GM12878 (cell line): ENCODE results near the gene MEIOB. TPM values are rescaled to one million over a fixed set of nuclear protein-coding genes. Genes with fewer than 3 reads are reported as not detected.

Experiments used
- ATAC-seq: fragments of 200-7000 bp; cut with Tn5 transposase; 3 replicates; pipeline ENCODE4 v1.9.1; 2020; ENCODE audit warnings: mild to moderate bottlenecking, moderate library complexity
- BruUV-seq: library from RNA; stranded (reverse); fragments of 400-500 nt; replicated peaks from 2 replicates; lab custom pipeline; 2021; lab: Mats Ljungman, UMichigan
- CTCF ChIA-PET: fragments of 300-600 bp; sonication (Branson Sonifier 250); formaldehyde crosslinking; extraction: SDS; loops from one replicate; lab custom pipeline; 2021; ENCODE audit warnings: inconsistent platforms; lab: Yijun Ruan, JAX
- POLR2A ChIA-PET: fragments of 350-600 bp; formaldehyde crosslinking; extraction: SDS; loops from one replicate; lab custom pipeline; 2021; ENCODE audit warnings: inconsistent platforms; lab: Charles Lee
- RAD21 ChIA-PET: fragments of 300-600 bp; sonication (Branson Sonifier 250); formaldehyde crosslinking; loops from one replicate; lab custom pipeline; 2023; ENCODE audit warnings: antibody characterized with exemption; ENCODE audit not compliant: unreplicated experiment; lab: Charles Lee
- SMC1A ChIA-PET: fragments of 300-600 bp; sonication (Branson Sonifier 250); formaldehyde crosslinking; loops from one replicate; lab custom pipeline; 2023; ENCODE audit not compliant: unreplicated experiment, uncharacterized antibody; lab: Charles Lee
- DNase-seq: peaks from one replicate; pipeline ENCODE4 v3.0.0-alpha.2; 2011; ENCODE audit warnings: low read depth, low spot score
- FAIRE-seq: peaks from 3 replicates; lab custom pipeline; 2011; peaks lifted over from hg19 to GRCh38; lab: Jason Lieb, UNC
- H2AFZ ChIP-seq: 2 replicates; pipeline ENCODE4 v1.6.0; 2011; ENCODE audit warnings: low read depth, low read length, control low read depth; ENCODE audit not compliant: control insufficient read depth
- H3K27ac ChIP-seq: 2 replicates; pipeline ENCODE4 v1.5.1; 2011; ENCODE audit warnings: control low read depth; ENCODE audit not compliant: control insufficient read depth, insufficient read depth
- H3K27me3 ChIP-seq, 2 experiments: replicated peaks in 1 of 2; 2 replicates each; pipeline versions ENCODE4 v1.6.0 to v1.6.1; 2011; ENCODE audit warnings: low read length in 1 of 2; ENCODE audit not compliant: control insufficient read depth in 2 of 2, insufficient read depth in 2 of 2
- H3K36me3 ChIP-seq, 2 experiments: 2 replicates each; pipeline ENCODE4 v1.5.1; 2011; ENCODE audit warnings: low read length in 1 of 2; ENCODE audit not compliant: control insufficient read depth in 2 of 2, insufficient read depth in 2 of 2
- H3K4me1 ChIP-seq: 2 replicates; pipeline ENCODE4 v1.6.1; 2011; ENCODE audit warnings: mild to moderate bottlenecking, low read length, moderate library complexity, mixed read lengths; ENCODE audit not compliant: control insufficient read depth, insufficient read depth
- H3K4me2 ChIP-seq: 2 replicates; pipeline ENCODE4 v1.6.0; 2011; ENCODE audit warnings: control low read depth; ENCODE audit not compliant: control insufficient read depth, insufficient read depth
- H3K4me3 ChIP-seq: fragments of 200-600 bp; sonication (generic); 2 replicates; pipeline ENCODE4 v1.5.1; 2016
- H3K79me2 ChIP-seq: 2 replicates; pipeline ENCODE4 v1.6.0; 2011; ENCODE audit warnings: low read length; ENCODE audit not compliant: control insufficient read depth, insufficient read depth
- H3K9ac ChIP-seq: 2 replicates; pipeline ENCODE4 v1.8.0; 2011; ENCODE audit warnings: low read length, control low read depth, mixed read lengths; ENCODE audit not compliant: control insufficient read depth, insufficient read depth
- H3K9me3 ChIP-seq: replicated peaks from 3 replicates; pipeline ENCODE4 v1.5.1; 2011; ENCODE audit warnings: mild to moderate bottlenecking, low read length; ENCODE audit not compliant: control insufficient read depth, insufficient read depth
- H4K20me1 ChIP-seq: 2 replicates; pipeline ENCODE4 v1.6.0; 2011; ENCODE audit not compliant: control insufficient read depth, insufficient read depth
- CEBPB ChIP-seq, 2 experiments: fragments of 150-350 bp in 1 of 2; IDR thresholded peaks; 2 replicates each; pipeline ENCODE4 v1.6.1; 2012 to 2014; ENCODE audit warnings: low read depth in 2 of 2, low read length in 2 of 2, borderline replicate concordance in 1 of 2, inconsistent platforms in 1 of 2
- CREM ChIP-seq: IDR thresholded peaks from 2 replicates; pipeline ENCODE4 v1.6.1; 2014; ENCODE audit warnings: antibody characterized with exemption, low read depth
- GABPA ChIP-seq: IDR thresholded peaks from 2 replicates; pipeline ENCODE4 v1.6.1; 2014; ENCODE audit warnings: antibody characterized with exemption, low read depth, mild to moderate bottlenecking, inconsistent platforms
- IRF4 ChIP-seq: IDR thresholded peaks from 2 replicates; pipeline ENCODE4 v1.6.1; 2011; ENCODE audit warnings: low read depth, low read length
- NBN ChIP-seq: fragments of 450-650 bp; IDR thresholded peaks from 2 replicates; pipeline ENCODE4 v1.6.1; 2016
- RAD21 ChIP-seq: IDR thresholded peaks from 2 replicates; pipeline ENCODE4 v1.6.1; 2011; ENCODE audit warnings: mild to moderate bottlenecking, low read depth, low read length, moderate library complexity; ENCODE audit not compliant: insufficient read depth
- WRNIP1 ChIP-seq: IDR thresholded peaks from 2 replicates; pipeline ENCODE4 v1.6.1; 2011; ENCODE audit warnings: low read depth, low read length, improper control_type of control experiment, borderline replicate concordance
- WGBS: methylation state at CpG from one replicate; pipeline ENCODE4 v1.1.6; 2016; ENCODE audit warnings: low lambda C conversion rate; ENCODE audit not compliant: insufficient replicate concordance, insufficient coverage; ENCODE audit errors: missing lambda C conversion rate; 5-methylcytosine and 5-hydroxymethylcytosine counted together
- in situ Hi-C: fragments of 300-500 bp; cut with MboI; formaldehyde crosslinking; loops from 9 replicates; pipeline ENCODE4 v1.14.3; 2018; ENCODE audit warnings: mixed read lengths
- intact Hi-C: fragments of 100-400 bp; cut with micrococcal nuclease; formaldehyde crosslinking; loops from one replicate; pipeline ENCODE4 v1.14.2; 2022; ENCODE audit not compliant: unreplicated experiment
- polyA plus RNA-seq, 11 experiments: library from polyadenylated mRNA; depleted of rRNA in 4 of 11; unstranded in 6 of 11; stranded (reverse) in 5 of 11; fragments of >200 nt; fragmentation: Nextera tagmentation in 4 of 11; fragmentation: Illumina TruSeq in 1 of 11; extraction: Ambion mirVana in 4 of 11; extraction: Trizol in 1 of 11; gene quantifications; 1 replicate in 1 of 11; 2 replicates in 10 of 11; pipeline versions ENCODE4 v1.2.1 to v1.2.3, GENCODE V29; 2011 to 2016; ENCODE audit warnings: inconsistent platforms in 2 of 11, missing spikeins in 2 of 11, low read depth in 1 of 11
- total RNA-seq, 4 experiments: library from RNA; depleted of rRNA in 3 of 4; stranded (reverse); fragments of >200 nt in 3 of 4; fragmentation: Illumina TruSeq in 1 of 4; extraction: Trizol in 1 of 4; gene quantifications; 2 replicates each; pipeline versions ENCODE4 v1.2.1 to v1.2.3, GENCODE V29; 2013 to 2021
- TF ChIP-seq, protein P1 (sequence below): fragments of 450-650 bp; IDR thresholded peaks from 2 replicates; pipeline ENCODE4 v1.6.1; 2018; ENCODE audit warnings: borderline replicate concordance, mild to moderate bottlenecking; ENCODE audit not compliant: partially characterized antibody

Gene MEIOB
- total and polyA plus RNA-seq, 10 of the 15 experiments (the other 5 are each of a cell fraction or from before 2014, with no cell fraction given) = 0.04 to 0.26 (median 0.09) TPM; not detected in 5

- no peak for TF ChIP-seq GABPA
- no peak for TF ChIP-seq CREM
- TF ChIP-seq, protein P1, sequence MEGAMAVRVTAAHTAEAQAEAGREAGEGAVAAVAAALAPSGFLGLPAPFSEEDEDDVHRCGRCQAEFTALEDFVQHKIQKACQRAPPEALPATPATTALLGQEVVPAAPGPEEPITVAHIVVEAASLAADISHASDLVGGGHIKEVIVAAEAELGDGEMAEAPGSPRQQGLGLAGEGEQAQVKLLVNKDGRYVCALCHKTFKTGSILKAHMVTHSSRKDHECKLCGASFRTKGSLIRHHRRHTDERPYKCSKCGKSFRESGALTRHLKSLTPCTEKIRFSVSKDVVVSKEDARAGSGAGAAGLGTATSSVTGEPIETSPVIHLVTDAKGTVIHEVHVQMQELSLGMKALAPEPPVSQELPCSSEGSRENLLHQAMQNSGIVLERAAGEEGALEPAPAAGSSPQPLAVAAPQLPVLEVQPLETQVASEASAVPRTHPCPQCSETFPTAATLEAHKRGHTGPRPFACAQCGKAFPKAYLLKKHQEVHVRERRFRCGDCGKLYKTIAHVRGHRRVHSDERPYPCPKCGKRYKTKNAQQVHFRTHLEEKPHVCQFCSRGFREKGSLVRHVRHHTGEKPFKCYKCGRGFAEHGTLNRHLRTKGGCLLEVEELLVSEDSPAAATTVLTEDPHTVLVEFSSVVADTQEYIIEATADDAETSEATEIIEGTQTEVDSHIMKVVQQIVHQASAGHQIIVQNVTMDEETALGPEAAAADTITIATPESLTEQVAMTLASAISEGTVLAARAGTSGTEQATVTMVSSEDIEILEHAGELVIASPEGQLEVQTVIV = no peak
- TF ChIP-seq WRNIP1 = no peak
- no peak for TF ChIP-seq RAD21
- no peak for TF ChIP-seq CEBPB (IDR thresholded peaks at IDR 0.05; ENCODE audit: borderline replicate concordance in 1 of 2, low read depth in 2 of 2, low read length in 2 of 2)
- no peak for TF ChIP-seq IRF4
Observed at GRCh38 chr16:1903845-1904840, 32.2 kb upstream of the MEIOB start (continued).

- H3K27ac ChIP-seq = no peak overlapping the region
- 41% methylated on average over 13 of the region's 13 CpGs for WGBS
- H3K27me3 ChIP-seq = no peaks in the 10 kb centered on the region
- in situ Hi-C loops = no loop called here
- no peak for ATAC-seq
- BruUV-seq = no TSS peak
- no peaks in the 10 kb centered on the region for H4K20me1 ChIP-seq
- no peaks in the 10 kb centered on the region for H3K79me2 ChIP-seq
- no peaks in the 10 kb centered on the region for H3K4me1 ChIP-seq
- intact Hi-C loops = no loop called here
- H3K9me3 ChIP-seq = no peaks in the 10 kb centered on the region
- H3K9ac ChIP-seq = no peak overlapping the region
- no peak overlapping the region for H3K4me2 ChIP-seq
- H3K4me3 ChIP-seq = no peak overlapping the region
- no peak for TF ChIP-seq NBN
- TF ChIP-seq, all 136 proteins: peak for 0
- no peak overlapping the region for H2AFZ ChIP-seq
- ChIA-PET POLR2A (no interaction called here), CTCF (no interaction called here), SMC1A (no interaction called here), RAD21 (no interaction called here)
- FAIRE-seq (no peak), DNase-seq (no peak)
- no peaks in the 10 kb centered on the region for H3K36me3 ChIP-seq
Observed at GRCh38 chr16:1903220-1903574, 31.2 kb upstream of the MEIOB start.
